ENCODE data around the gene FUT6.
A peak's percentile ranks its signal among the peaks of the same experiment; 100 is the strongest.

- TF ChIP-seq, protein P1, sequence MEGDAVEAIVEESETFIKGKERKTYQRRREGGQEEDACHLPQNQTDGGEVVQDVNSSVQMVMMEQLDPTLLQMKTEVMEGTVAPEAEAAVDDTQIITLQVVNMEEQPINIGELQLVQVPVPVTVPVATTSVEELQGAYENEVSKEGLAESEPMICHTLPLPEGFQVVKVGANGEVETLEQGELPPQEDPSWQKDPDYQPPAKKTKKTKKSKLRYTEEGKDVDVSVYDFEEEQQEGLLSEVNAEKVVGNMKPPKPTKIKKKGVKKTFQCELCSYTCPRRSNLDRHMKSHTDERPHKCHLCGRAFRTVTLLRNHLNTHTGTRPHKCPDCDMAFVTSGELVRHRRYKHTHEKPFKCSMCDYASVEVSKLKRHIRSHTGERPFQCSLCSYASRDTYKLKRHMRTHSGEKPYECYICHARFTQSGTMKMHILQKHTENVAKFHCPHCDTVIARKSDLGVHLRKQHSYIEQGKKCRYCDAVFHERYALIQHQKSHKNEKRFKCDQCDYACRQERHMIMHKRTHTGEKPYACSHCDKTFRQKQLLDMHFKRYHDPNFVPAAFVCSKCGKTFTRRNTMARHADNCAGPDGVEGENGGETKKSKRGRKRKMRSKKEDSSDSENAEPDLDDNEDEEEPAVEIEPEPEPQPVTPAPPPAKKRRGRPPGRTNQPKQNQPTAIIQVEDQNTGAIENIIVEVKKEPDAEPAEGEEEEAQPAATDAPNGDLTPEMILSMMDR (conservative IDR thresholded peaks at IDR 0.05 in 1 of 2, IDR thresholded peaks at IDR 0.05 in 1 of 2; ENCODE audit: low read depth in 1 of 2, low read length in 2 of 2): peak in 1 of 2 donors; percentile 16
- no peak for TF ChIP-seq EZH2 (IDR thresholded peaks at IDR 0.05; ENCODE audit: low read length, missing control alignments)
These were observed 12.8 kb downstream of the FUT6 start for GRCh38 chr19:5826531-5827341.
